SK-N-SH (cell line): ENCODE data around the gene USP48. TPM values are rescaled to one million over a fixed set of nuclear protein-coding genes. Genes with fewer than 3 reads are reported as not detected.

Experiments
- CTCF ChIA-PET: fragments of 300-600, 350-600 bp; formaldehyde crosslinking; extraction: SDS; loops from one replicate; lab custom pipeline; 2021; lab: Yijun Ruan, JAX
- POLR2A ChIA-PET: fragments of 350-600 bp; sonication (Branson Sonifier 250); formaldehyde crosslinking; extraction: SDS; loops from one replicate; lab custom pipeline; 2020; ENCODE audit warnings: antibody characterized with exemption, inconsistent platforms; lab: Yijun Ruan, JAX
- DNase-seq: peaks from one replicate; pipeline ENCODE4 v3.0.0; 2012
- H2AFZ ChIP-seq: fragments of 200-600 bp; sonication (generic); 2 replicates; pipeline ENCODE4 v1.8.1; 2016; ENCODE audit warnings: antibody characterized with exemption, mild to moderate bottlenecking, low read depth
- H3F3A ChIP-seq: fragments of 200-600 bp; sonication (generic); replicated peaks from 2 replicates; pipeline ENCODE3; 2016; ENCODE audit warnings: antibody characterized with exemption, mild to moderate bottlenecking; ENCODE audit not compliant: insufficient read depth
- H3K27ac ChIP-seq, 2 experiments: fragments of 200-500 bp in 1 of 2; fragments of 200-600 bp in 1 of 2; sonication (Bioruptor generic) in 1 of 2; sonication (generic), shearing (Covaris generic) in 1 of 2; 2 replicates each; pipeline versions ENCODE4 v1.5.1 to v1.6.1; 2014 to 2016; ENCODE audit warnings: low read depth in 2 of 2, inconsistent platforms in 1 of 2, low read length in 1 of 2, mild to moderate bottlenecking in 1 of 2, mixed read lengths in 1 of 2
- H3K27me3 ChIP-seq: fragments of 200-600 bp; sonication (generic), shearing (Covaris generic); 2 replicates; pipeline ENCODE4 v1.6.1; 2016; ENCODE audit warnings: mixed run types; ENCODE audit not compliant: insufficient read depth
- H3K36me3 ChIP-seq, 2 experiments: fragments of 200-500 bp in 1 of 2; fragments of 200-600 bp in 1 of 2; sonication (Bioruptor generic) in 1 of 2; sonication (generic) in 1 of 2; replicated peaks in 1 of 2; 2 replicates each; pipeline versions ENCODE3 to v1.5.1; 2014 to 2016; ENCODE audit warnings: low read length in 1 of 2, mild to moderate bottlenecking in 1 of 2; ENCODE audit not compliant: insufficient read depth in 2 of 2, control insufficient read depth in 1 of 2
- H3K4me1 ChIP-seq, 2 experiments: fragments of 200-500 bp in 1 of 2; fragments of 200-600 bp in 1 of 2; sonication (Bioruptor generic) in 1 of 2; sonication (generic), shearing (Covaris generic) in 1 of 2; 2 replicates each; pipeline versions ENCODE4 v1.5.1 to v1.6.1; 2014 to 2016; ENCODE audit warnings: low read depth in 1 of 2, low read length in 1 of 2, mixed run types in 1 of 2; ENCODE audit not compliant: insufficient read depth in 2 of 2, control insufficient read depth in 1 of 2
- H3K4me2 ChIP-seq: fragments of 200-600 bp; sonication (generic), shearing (Covaris generic); 2 replicates; pipeline ENCODE4 v1.6.1; 2017; ENCODE audit warnings: mixed run types
- H3K4me3 ChIP-seq, 2 experiments: fragments of 200-500 bp in 1 of 2; fragments of 200-600 bp in 1 of 2; sonication (Bioruptor generic) in 1 of 2; sonication (generic), shearing (Covaris generic) in 1 of 2; 2 replicates each; pipeline versions ENCODE4 v1.5.1 to v1.8.1; 2014 to 2016; ENCODE audit warnings: low read depth in 2 of 2, inconsistent platforms in 1 of 2, low read length in 1 of 2, mild to moderate bottlenecking in 1 of 2, mixed read lengths in 1 of 2, moderate library complexity in 1 of 2
- H3K79me2 ChIP-seq: fragments of 200-600 bp; sonication (generic); 2 replicates; pipeline ENCODE4 v1.8.1; 2017; ENCODE audit warnings: mild to moderate bottlenecking; ENCODE audit not compliant: insufficient read depth
- H3K9ac ChIP-seq: fragments of 200-600 bp; sonication (generic); 2 replicates; pipeline ENCODE4 v1.6.1; 2017; ENCODE audit warnings: mixed run types
- H3K9me2 ChIP-seq: fragments of 200-600 bp; sonication (generic); 2 replicates; pipeline ENCODE4 v1.6.1; 2017; ENCODE audit warnings: mixed run types
- H3K9me3 ChIP-seq: fragments of 200-600 bp; sonication (generic); 2 replicates; pipeline ENCODE4 v1.6.1; 2017; ENCODE audit warnings: mixed run types, mild to moderate bottlenecking, moderate library complexity
- H4K20me1 ChIP-seq: fragments of 200-600 bp; sonication (generic); 2 replicates; pipeline ENCODE4 v1.6.1; 2017; ENCODE audit warnings: mild to moderate bottlenecking, mixed run types; ENCODE audit not compliant: insufficient read depth
- ELF1 ChIP-seq: IDR thresholded peaks from 2 replicates; pipeline ENCODE4 v1.4.0; 2012
- EP300 ChIP-seq, 2 experiments: IDR thresholded peaks; 2 replicates each; pipeline versions ENCODE4 v1.4.0 to v1.6.1; 2012; ENCODE audit warnings: borderline replicate concordance in 1 of 2, low read depth in 1 of 2, low read length in 1 of 2
- FOSL2 ChIP-seq: IDR thresholded peaks from 2 replicates; pipeline ENCODE4 v1.4.0; 2012; ENCODE audit warnings: low read depth, mild to moderate bottlenecking, moderate library complexity, borderline replicate concordance
- FOXJ3 ChIP-seq: sonication (generic); formaldehyde crosslinking; IDR thresholded peaks from 2 replicates; pipeline ENCODE4 v1.5.1; 2020; ENCODE audit warnings: mild to moderate bottlenecking, missing genetic modification reagents
- FOXM1 ChIP-seq: IDR thresholded peaks from 2 replicates; pipeline ENCODE4 v1.4.0; 2012; ENCODE audit warnings: low read depth, mild to moderate bottlenecking
- GATA2 ChIP-seq: sonication (generic); formaldehyde crosslinking; IDR thresholded peaks from 2 replicates; pipeline ENCODE4 v1.5.0; 2020; ENCODE audit warnings: mild to moderate bottlenecking, missing genetic modification reagents
- IRF3 ChIP-seq: fragments of 150-350 bp; IDR thresholded peaks from 2 replicates; pipeline ENCODE4 v1.6.1; 2016; ENCODE audit warnings: mild to moderate bottlenecking, low read depth, low read length
- JUND ChIP-seq: IDR thresholded peaks from 2 replicates; pipeline ENCODE4 v1.4.0; 2012
- MEF2A ChIP-seq: IDR thresholded peaks from 2 replicates; pipeline ENCODE4 v1.4.0; 2012; ENCODE audit warnings: low read depth, borderline replicate concordance
- MXI1 ChIP-seq: IDR thresholded peaks from 2 replicates; pipeline ENCODE4 v1.6.1; 2012; ENCODE audit warnings: mild to moderate bottlenecking, low read depth, low read length, improper control_type of control experiment
- NFIC ChIP-seq: IDR thresholded peaks from 2 replicates; pipeline ENCODE4 v1.4.0; 2012; ENCODE audit warnings: borderline replicate concordance
- POLR2AphosphoS5 ChIP-seq: IDR thresholded peaks from 2 replicates; pipeline ENCODE4 v1.6.1; 2012; ENCODE audit warnings: low read depth, low read length
- RCOR1 ChIP-seq: fragments of 150-350 bp; IDR thresholded peaks from 2 replicates; pipeline ENCODE4 v1.6.1; 2017; ENCODE audit warnings: antibody characterized with exemption, low read length
- RXRA ChIP-seq: IDR thresholded peaks from 2 replicates; pipeline ENCODE4 v1.4.0; 2012; ENCODE audit warnings: low read depth, mild to moderate bottlenecking, borderline replicate concordance
- SMC3 ChIP-seq: IDR thresholded peaks from 2 replicates; pipeline ENCODE4 v1.6.1; 2012; ENCODE audit warnings: low read depth, low read length, improper control_type of control experiment
- TAF1 ChIP-seq: IDR thresholded peaks from 2 replicates; pipeline ENCODE4 v1.6.1; 2012; ENCODE audit warnings: low read depth, mild to moderate bottlenecking, low read length, moderate library complexity, borderline replicate concordance
- USF1 ChIP-seq: IDR thresholded peaks from 2 replicates; pipeline ENCODE4 v1.4.0; 2012; ENCODE audit warnings: low read depth, borderline replicate concordance
- ZBTB33 ChIP-seq: IDR thresholded peaks from 2 replicates; pipeline ENCODE4 v1.4.0; 2012; ENCODE audit warnings: low read depth, borderline replicate concordance
- WGBS: methylation state at CpG from one replicate; pipeline ENCODE4 v1.1.6; 2017; ENCODE audit warnings: low lambda C conversion rate; 5-methylcytosine and 5-hydroxymethylcytosine counted together
- polyA plus RNA-seq, 3 experiments: library from polyadenylated mRNA; depleted of rRNA; stranded (reverse); fragments of >200 nt; gene quantifications; 2 replicates each; pipeline ENCODE4 v1.2.3, GENCODE V29; 2012
- TF ChIP-seq, protein P1 (sequence below): IDR thresholded peaks from 2 replicates; pipeline ENCODE4; 2012

The USP48 gene
- polyA plus RNA-seq, 1 of the 3 experiments (the other 2 are of a cell fraction), result 13.6 TPM

DNA sequence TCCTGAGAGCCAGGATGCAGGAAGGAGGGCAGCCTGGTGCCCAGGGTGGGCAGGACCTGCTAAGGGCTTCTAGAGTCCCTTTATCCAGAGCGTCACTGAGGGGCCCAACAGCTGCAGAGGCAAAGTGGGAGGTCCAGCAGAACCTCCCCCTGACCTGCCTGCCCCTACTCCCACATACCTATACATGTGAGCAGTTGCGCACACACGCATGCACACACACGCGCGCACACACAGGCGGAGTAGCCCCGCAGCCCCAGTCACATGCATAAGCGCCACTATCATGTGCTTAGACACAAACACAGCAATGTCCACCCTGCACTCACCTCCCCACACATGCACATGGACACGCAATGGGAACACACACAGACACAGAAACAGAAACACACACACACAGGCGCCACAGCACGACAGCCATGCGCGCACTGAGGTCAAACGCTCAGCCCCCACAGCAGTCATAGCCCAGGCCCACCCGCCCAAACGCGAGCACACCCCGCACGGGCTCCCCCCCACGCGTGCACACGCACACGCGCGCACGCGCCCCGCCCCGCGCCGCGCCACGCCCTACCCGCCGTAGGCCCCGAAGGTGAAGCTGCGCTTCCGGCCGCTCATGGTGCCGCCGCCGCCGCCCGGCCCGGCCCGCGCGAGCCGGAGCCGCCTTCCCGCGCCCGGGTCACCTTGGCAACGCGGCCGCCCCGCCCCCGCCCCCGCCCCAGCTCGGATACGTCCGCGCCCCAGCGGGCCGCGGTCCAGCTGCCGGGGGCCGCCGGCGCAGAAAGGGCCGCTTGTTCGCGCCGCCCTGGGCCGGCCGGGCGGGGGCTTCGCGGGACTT lies 131.5 kb downstream of the USP48 start:
- DNase-seq, result peak; percentile 96
- 18% methylated on average over 8 of the region's 80 CpGs for WGBS
- peaks cover 0 to 12% of the 10 kb centered on the region in 2 experiments; a peak in 1 of 4 replicates for H3K4me1 ChIP-seq
- no peaks in the 10 kb centered on the region for H3F3A ChIP-seq
- H3K27me3 ChIP-seq, result peaks cover 10% of the 10 kb centered on the region
- TF ChIP-seq MXI1 (peak; percentile 39; the same call in 1 of the 2 replicates), JUND (no peak)
- CTCF ChIA-PET, result interaction anchor here (1.0 to 1.3 kb wide), 3 partner anchors 13 to 140 kb away, joined by 3 read pairs; no protein-coding TSS in a partner anchor
- POLR2A ChIA-PET, result no interaction called here
- H3K4me3 ChIP-seq, result peak overlapping the region in 1 of 2 experiments; percentile 23; a peak in 2 of 4 replicates
- H3K79me2 ChIP-seq, result no peaks in the 10 kb centered on the region
- H3K9me2 ChIP-seq, result no peaks in the 10 kb centered on the region
- no peak overlapping the region for H3K9ac ChIP-seq
- no peaks in the 10 kb centered on the region for H3K9me3 ChIP-seq
- no peak overlapping the region for H3K27ac ChIP-seq
- no peak overlapping the region for H2AFZ ChIP-seq
- peak overlapping the region; percentile 44; the same call in 1 of the 2 replicates for H3K4me2 ChIP-seq
- H4K20me1 ChIP-seq, result no peaks in the 10 kb centered on the region
- H3K36me3 ChIP-seq, result no peaks in the 10 kb centered on the region

DNA sequence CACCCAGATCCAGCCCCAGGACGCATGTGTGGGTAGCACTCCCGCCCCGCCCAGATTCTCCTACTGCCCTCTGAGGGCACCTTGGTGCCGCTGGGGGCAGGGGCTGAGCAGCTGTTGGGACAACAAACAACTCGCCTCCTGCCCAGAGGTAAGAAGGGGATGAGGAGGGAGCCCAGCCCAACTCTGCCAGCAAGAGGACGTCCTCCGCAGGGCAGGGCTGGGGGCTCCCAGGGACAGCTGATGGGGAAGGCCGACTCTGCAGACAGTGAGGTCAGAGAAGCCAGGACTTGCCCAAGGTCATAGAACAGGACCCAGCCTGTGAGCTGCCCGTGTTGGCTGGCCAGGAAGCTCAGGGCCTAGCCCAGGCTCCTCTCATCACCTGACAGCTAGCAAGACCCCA lies 132.5 kb downstream of the USP48 start:
- H3K4me2 ChIP-seq, result no peak overlapping the region
- H3K36me3 ChIP-seq, result no peaks in the 10 kb centered on the region
- ChIA-PET CTCF (interaction anchor here (1.4 to 2.7 kb wide), 2 partner anchors 9 to 280 kb away, joined by 3 to 18 read pairs; no protein-coding TSS in a partner anchor), POLR2A (no interaction called here)
- no peaks in the 10 kb centered on the region for H3K9me2 ChIP-seq
- H3K4me1 ChIP-seq, result peaks cover 0 to 11% of the 10 kb centered on the region in 2 experiments; a peak in 1 of 4 replicates
- DNase-seq, result no peak
- H4K20me1 ChIP-seq, result no peaks in the 10 kb centered on the region
- peaks cover 10% of the 10 kb centered on the region for H3K27me3 ChIP-seq
- no peak overlapping the region for H3K27ac ChIP-seq
- 70% methylated on average over 4 of the region's 9 CpGs for WGBS
- no peak for TF ChIP-seq ZBTB33
- TF ChIP-seq ELF1, result no peak
- TF ChIP-seq FOXM1, result no peak
- no peak for TF ChIP-seq EP300 (IDR thresholded peaks at IDR 0.05; ENCODE audit: borderline replicate concordance in 1 of 2, low read depth in 1 of 2, low read length in 1 of 2)
- no peak for TF ChIP-seq NFIC
- no peak for TF ChIP-seq IRF3
- TF ChIP-seq JUND, result no peak
- no peak for TF ChIP-seq POLR2AphosphoS5
- TF ChIP-seq GATA2 (CRISPR knock-in tag), result no peak
- TF ChIP-seq MXI1, result no peak
- TF ChIP-seq TAF1, result no peak
- no peak for TF ChIP-seq FOSL2
- TF ChIP-seq RXRA, result no peak
- TF ChIP-seq FOXJ3 (CRISPR knock-in tag), result no peak
- no peak for TF ChIP-seq SMC3
- TF ChIP-seq, protein P1, sequence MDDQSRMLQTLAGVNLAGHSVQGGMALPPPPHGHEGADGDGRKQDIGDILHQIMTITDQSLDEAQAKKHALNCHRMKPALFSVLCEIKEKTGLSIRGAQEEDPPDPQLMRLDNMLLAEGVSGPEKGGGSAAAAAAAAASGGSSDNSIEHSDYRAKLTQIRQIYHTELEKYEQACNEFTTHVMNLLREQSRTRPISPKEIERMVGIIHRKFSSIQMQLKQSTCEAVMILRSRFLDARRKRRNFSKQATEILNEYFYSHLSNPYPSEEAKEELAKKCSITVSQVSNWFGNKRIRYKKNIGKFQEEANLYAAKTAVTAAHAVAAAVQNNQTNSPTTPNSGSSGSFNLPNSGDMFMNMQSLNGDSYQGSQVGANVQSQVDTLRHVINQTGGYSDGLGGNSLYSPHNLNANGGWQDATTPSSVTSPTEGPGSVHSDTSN, result no peak
- TF ChIP-seq RCOR1, result no peak
- TF ChIP-seq USF1, result no peak
- no peak for TF ChIP-seq MEF2A
- H2AFZ ChIP-seq, result no peak overlapping the region
- no peaks in the 10 kb centered on the region for H3F3A ChIP-seq
- no peaks in the 10 kb centered on the region for H3K79me2 ChIP-seq
- no peak overlapping the region for H3K9ac ChIP-seq
- H3K9me3 ChIP-seq, result no peaks in the 10 kb centered on the region
- H3K4me3 ChIP-seq, result no peak overlapping the region
